ENCODE measurements around the gene SCO2.

The SCO2 gene

DNA sequence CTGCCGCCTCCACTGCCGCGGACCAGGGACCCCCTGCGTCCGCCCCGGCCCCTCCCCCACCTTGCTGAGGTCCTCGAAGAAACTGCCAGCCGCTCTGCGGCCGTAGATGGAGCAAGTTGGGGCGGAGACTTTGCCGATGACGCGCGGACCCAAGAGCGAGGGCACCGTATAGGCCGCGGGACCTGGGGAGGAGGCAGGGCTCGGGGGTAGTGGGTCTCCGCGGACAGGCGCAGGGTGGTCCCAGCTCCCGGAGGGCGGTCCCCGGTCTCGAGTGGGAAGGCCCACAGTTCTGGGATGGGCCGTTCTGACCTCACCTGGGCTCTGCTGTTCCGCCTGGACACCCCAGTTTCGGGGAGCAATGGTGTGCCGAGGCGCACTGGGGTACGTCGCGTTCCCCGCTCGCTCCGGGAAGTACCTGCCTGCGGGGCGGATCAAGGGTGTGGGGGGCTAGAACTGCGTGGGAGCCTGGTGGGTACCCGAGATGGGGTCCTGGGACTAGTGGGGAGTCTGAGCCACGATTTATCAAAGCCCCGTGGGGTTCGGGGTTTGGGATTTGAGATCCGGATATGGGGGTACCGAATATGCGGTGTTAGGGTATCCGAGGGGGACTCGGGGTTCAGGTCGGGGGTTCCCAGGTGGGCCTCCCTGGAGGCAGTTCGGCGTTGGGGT is 5.6 kb upstream of the SCO2 start:
- ATAC-seq (ENCODE audit: insufficient read depth, low read depth) (no peak), DNase-seq (no peak)
- Histone ChIP-seq H3K4me1 (ENCODE audit: insufficient read depth, low read length) (peaks cover 15% of the 10 kb centered on the region), H3K79me2 (ENCODE audit: insufficient read depth, low read length) (peaks cover 11% of the 10 kb centered on the region), H3K4me2 (ENCODE audit: insufficient read depth, low read length) (no peak overlapping the region), H3K27ac (ENCODE audit: low read length) (no peak overlapping the region), H4K20me1 (ENCODE audit: insufficient read depth, low read length) (peaks cover 5% of the 10 kb centered on the region; the same call in 1 of the 2 replicates), H3K27me3 (ENCODE audit: insufficient read depth, low read length, poor library complexity) (no peaks in the 10 kb centered on the region), H3K9me3 (ENCODE audit: insufficient read depth, low read length, severe bottlenecking) (no peaks in the 10 kb centered on the region), H3K4me3 (ENCODE audit: low read depth in 1 of 2, low read length in 2 of 2) (no peak overlapping the region), H3K9ac (ENCODE audit: low read depth, low read length) (no peak overlapping the region), H2AFZ (ENCODE audit: low read depth, low read length) (no peak overlapping the region), H3K36me3 (ENCODE audit: insufficient read depth, low read length) (no peaks in the 10 kb centered on the region; the same call in 1 of the 2 replicates)
- no peak for TF ChIP-seq EZH2 (IDR thresholded peaks at IDR 0.05; ENCODE audit: borderline replicate concordance, low read depth, low read length, severe bottlenecking)
- TF ChIP-seq, protein P1, sequence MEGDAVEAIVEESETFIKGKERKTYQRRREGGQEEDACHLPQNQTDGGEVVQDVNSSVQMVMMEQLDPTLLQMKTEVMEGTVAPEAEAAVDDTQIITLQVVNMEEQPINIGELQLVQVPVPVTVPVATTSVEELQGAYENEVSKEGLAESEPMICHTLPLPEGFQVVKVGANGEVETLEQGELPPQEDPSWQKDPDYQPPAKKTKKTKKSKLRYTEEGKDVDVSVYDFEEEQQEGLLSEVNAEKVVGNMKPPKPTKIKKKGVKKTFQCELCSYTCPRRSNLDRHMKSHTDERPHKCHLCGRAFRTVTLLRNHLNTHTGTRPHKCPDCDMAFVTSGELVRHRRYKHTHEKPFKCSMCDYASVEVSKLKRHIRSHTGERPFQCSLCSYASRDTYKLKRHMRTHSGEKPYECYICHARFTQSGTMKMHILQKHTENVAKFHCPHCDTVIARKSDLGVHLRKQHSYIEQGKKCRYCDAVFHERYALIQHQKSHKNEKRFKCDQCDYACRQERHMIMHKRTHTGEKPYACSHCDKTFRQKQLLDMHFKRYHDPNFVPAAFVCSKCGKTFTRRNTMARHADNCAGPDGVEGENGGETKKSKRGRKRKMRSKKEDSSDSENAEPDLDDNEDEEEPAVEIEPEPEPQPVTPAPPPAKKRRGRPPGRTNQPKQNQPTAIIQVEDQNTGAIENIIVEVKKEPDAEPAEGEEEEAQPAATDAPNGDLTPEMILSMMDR (IDR thresholded peaks at IDR 0.05; ENCODE audit: borderline replicate concordance, extremely low read depth, low read length, poor library complexity, severe bottlenecking), result no peak

DNA sequence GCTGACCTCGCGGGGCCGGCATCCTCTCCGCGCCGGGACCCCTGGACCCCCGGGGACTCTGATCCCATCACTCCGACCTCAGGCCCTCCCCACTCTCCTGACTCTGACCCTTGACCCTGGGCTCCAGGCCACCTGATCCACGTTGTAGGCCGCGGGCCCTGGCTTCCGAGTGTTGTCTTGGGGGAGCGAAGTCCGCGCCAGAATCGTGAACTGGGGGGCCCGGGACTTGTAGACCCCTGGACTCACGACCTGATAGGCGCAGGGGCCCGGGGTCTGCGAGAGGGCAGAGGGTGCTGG is 5.1 kb upstream of the SCO2 start:
- ATAC-seq (ENCODE audit: insufficient read depth, low read depth), result no peak
- Histone ChIP-seq H3K4me3 (ENCODE audit: low read depth in 1 of 2, low read length in 2 of 2) (no peak overlapping the region), H3K36me3 (ENCODE audit: insufficient read depth, low read length) (no peaks in the 10 kb centered on the region; the same call in 1 of the 2 replicates), H3K4me1 (ENCODE audit: insufficient read depth, low read length) (peaks cover 15% of the 10 kb centered on the region), H3K79me2 (ENCODE audit: insufficient read depth, low read length) (peaks cover 11% of the 10 kb centered on the region), H3K27ac (ENCODE audit: low read length) (no peak overlapping the region), H3K27me3 (ENCODE audit: insufficient read depth, low read length, poor library complexity) (no peaks in the 10 kb centered on the region), H3K9ac (ENCODE audit: low read depth, low read length) (no peak overlapping the region), H3K9me3 (ENCODE audit: insufficient read depth, low read length, severe bottlenecking) (no peaks in the 10 kb centered on the region), H2AFZ (ENCODE audit: low read depth, low read length) (no peak overlapping the region), H3K4me2 (ENCODE audit: insufficient read depth, low read length) (no peak overlapping the region), H4K20me1 (ENCODE audit: insufficient read depth, low read length) (peaks cover 5% of the 10 kb centered on the region; the same call in 1 of the 2 replicates)
- TF ChIP-seq, protein P1 (IDR thresholded peaks at IDR 0.05; ENCODE audit: borderline replicate concordance, extremely low read depth, low read length, poor library complexity, severe bottlenecking), result no peak
- no peak for TF ChIP-seq EZH2 (IDR thresholded peaks at IDR 0.05; ENCODE audit: borderline replicate concordance, low read depth, low read length, severe bottlenecking)
- no peak for DNase-seq

DNA sequence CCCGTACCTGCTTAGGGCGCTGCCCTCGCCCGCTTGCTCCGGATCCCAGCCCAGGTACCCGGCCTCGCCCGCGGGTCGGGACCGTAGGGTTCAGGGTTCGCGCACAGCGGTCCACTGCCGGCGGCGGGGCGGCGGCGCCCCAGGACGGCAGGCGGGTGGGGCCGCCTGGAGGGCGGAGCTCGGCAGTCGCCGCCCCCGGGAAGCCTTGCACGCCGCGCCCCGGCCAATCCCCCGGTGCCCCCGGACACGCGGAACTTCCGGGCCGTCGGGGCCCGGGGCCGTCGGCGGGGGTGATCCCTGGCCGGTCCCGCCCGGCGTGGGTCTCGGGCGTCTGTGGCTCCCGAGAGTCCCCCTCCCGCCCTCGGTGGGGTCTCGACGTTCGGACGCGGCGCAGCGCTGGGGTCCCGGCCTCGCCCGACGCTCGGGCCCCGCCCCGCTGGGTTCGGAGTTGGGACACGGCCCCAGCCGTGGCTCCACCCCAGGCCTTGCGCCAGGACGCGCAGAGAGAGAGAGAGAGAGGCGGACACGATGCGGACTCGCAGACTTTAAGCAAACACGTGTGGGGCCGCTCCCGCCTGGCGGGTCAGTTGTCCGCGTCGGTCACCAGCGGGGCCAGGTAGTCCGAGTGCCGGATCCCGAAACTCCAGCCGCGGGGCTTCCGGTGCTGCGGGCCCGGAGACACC is 4.6 kb upstream of the SCO2 start, which contains the start of gene TYMP:
TYMP (minus strand) TSS at position 116 of the 683 bp plus-strand sequence. CDS start 303 bp downstream, outside the sequence.
- Histone ChIP-seq H2AFZ (ENCODE audit: low read depth, low read length) (no peak within 1 kb of the TSS), H4K20me1 (ENCODE audit: insufficient read depth, low read length) (peaks cover 5% of the 10 kb centered on the region; the same call in 1 of the 2 replicates), H3K79me2 (ENCODE audit: insufficient read depth, low read length) (peaks cover 15% of the 10 kb centered on the region), H3K27ac (ENCODE audit: low read length) (no peak within 1 kb of the TSS), H3K4me2 (ENCODE audit: insufficient read depth, low read length) (no peak within 1 kb of the TSS), H3K4me1 (ENCODE audit: insufficient read depth, low read length) (peaks cover 15% of the 10 kb centered on the region), H3K27me3 (ENCODE audit: insufficient read depth, low read length, poor library complexity) (no peaks in the 10 kb centered on the region), H3K9ac (ENCODE audit: low read depth, low read length) (no peak within 1 kb of the TSS), H3K36me3 (ENCODE audit: insufficient read depth, low read length) (no peaks in the 10 kb centered on the region; the same call in 1 of the 2 replicates), H3K4me3 (ENCODE audit: low read depth in 1 of 2, low read length in 2 of 2) (no peak within 1 kb of the TSS), H3K9me3 (ENCODE audit: insufficient read depth, low read length, severe bottlenecking) (no peaks in the 10 kb centered on the region)
- DNase-seq, result no peak
- TF ChIP-seq EZH2 (IDR thresholded peaks at IDR 0.05; ENCODE audit: borderline replicate concordance, low read depth, low read length, severe bottlenecking), result no peak
- TF ChIP-seq, protein P1 (IDR thresholded peaks at IDR 0.05; ENCODE audit: borderline replicate concordance, extremely low read depth, low read length, poor library complexity, severe bottlenecking), result no peak
- ATAC-seq (ENCODE audit: insufficient read depth, low read depth), result no peak

Measured in DND-41 (cell line).